Muscle layer of duodenum (tissue), 2 donors: Measurements from ENCODE around the gene CACNB2.

ENCODE experiments used
- H3K27ac ChIP-seq: one replicate; pipeline ENCODE4 v1.7.0; 2013; ENCODE audit warnings: mild to moderate bottlenecking, low read length
- H3K27me3 ChIP-seq: one replicate; pipeline ENCODE4 v1.7.0; 2013; ENCODE audit warnings: low read depth, mild to moderate bottlenecking, control low read depth, low read length
- H3K36me3 ChIP-seq, 2 donors: one replicate each; pipeline ENCODE4 v1.7.0; 2013; ENCODE audit warnings: low read length in 2 of 2, control low read depth in 1 of 2, mild to moderate bottlenecking in 1 of 2; ENCODE audit not compliant: insufficient read depth in 2 of 2, control insufficient read depth in 1 of 2
- H3K4me1 ChIP-seq, 2 donors: one replicate each; pipeline ENCODE4 v1.7.0; 2013; ENCODE audit warnings: low read length in 2 of 2, mild to moderate bottlenecking in 2 of 2, control low read depth in 1 of 2, moderate library complexity in 1 of 2; ENCODE audit not compliant: insufficient read depth in 2 of 2, control insufficient read depth in 1 of 2
- H3K4me3 ChIP-seq, 2 donors: one replicate each; pipeline ENCODE4 v1.7.0; 2013; ENCODE audit warnings: low read length in 2 of 2, low read depth in 1 of 2, mild to moderate bottlenecking in 1 of 2
- H3K9me3 ChIP-seq, 2 donors: one replicate each; pipeline ENCODE4 v1.7.0; 2013; ENCODE audit warnings: low read length in 2 of 2, control low read depth in 1 of 2, mild to moderate bottlenecking in 1 of 2; ENCODE audit not compliant: control insufficient read depth in 1 of 2
- donor health status: healthy.

Gene CACNB2

GRCh38 chr10:18216482-18216881 lies 76.3 kb downstream of the CACNB2 start:
- Histone ChIP-seq H3K27me3 (no peaks in the 10 kb centered on the region), H3K4me3 (no peak overlapping the region), H3K9me3 (no peaks in the 10 kb centered on the region), H3K27ac (no peak overlapping the region), H3K36me3 (no peaks in the 10 kb centered on the region), H3K4me1 (peaks cover 0 to 36% of the 10 kb centered on the region in 2 donors)

DNA sequence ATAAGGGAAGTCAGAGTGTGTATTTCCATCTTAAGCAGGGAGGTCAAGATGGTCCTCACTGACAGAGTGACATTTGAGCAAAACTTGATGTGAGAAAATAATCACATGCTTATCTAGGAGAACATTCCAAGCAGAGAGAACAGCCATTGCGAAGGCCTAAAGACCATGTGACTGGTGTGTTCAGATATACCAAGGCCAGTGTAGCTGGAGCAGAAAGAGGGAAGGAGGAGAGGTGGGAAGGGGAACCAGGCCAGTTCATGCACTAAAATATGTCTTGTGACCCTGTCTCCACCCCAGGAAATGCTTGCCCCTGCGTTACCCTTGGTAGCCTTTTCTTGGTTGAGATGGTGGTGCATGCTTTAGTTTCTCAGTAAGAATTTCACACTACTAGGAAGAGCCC lies 77.4 kb downstream of the CACNB2 start:
- Histone ChIP-seq H3K27ac (no peak overlapping the region), H3K4me1 (peaks cover 0 to 36% of the 10 kb centered on the region in 2 donors), H3K36me3 (no peaks in the 10 kb centered on the region), H3K4me3 (no peak overlapping the region), H3K9me3 (no peaks in the 10 kb centered on the region), H3K27me3 (no peaks in the 10 kb centered on the region)

DNA sequence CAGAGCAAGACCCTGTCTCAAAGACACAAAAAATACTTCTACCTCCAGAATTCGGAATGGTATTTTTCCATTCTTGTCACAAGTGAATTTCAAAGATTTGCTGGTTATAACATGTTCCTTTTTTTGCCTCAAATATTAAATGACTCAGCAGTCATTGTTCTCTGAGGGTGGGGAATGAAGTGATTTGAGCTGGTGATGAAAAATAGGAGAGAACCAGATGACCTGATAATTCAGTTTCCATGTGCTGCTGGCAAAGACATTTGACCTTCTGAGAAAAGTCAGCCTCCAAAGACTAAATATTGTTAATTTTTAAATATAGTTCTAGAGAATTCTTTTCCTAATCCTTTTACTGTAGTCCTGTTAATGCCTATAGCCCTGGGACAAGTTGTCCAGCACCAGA lies 78.9 kb downstream of the CACNB2 start:
- H3K27me3 ChIP-seq, result no peaks in the 10 kb centered on the region
- H3K4me3 ChIP-seq, result no peak overlapping the region
- no peaks in the 10 kb centered on the region for H3K36me3 ChIP-seq
- peaks cover 0 to 26% of the 10 kb centered on the region in 2 donors for H3K4me1 ChIP-seq
- no peak overlapping the region for H3K27ac ChIP-seq
- no peaks in the 10 kb centered on the region for H3K9me3 ChIP-seq

DNA sequence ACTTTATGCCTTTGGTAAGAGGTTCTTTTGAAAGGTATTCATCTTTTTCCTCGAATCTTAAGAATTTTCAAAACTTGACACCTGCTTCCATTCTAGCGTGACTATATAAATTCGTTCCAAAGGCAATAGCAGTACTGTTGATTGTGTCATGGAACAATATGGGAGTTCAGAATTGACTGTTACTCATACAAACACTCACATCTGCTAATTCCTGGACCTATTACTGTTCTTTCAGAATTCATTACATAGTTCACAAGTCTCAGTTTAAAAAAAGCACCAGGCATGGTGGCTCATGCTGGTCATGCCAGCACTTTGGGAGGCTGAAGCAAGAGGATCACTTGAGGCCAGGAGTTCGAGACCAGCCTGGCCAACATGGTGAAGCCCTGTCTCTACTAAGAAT lies 80.9 kb downstream of the CACNB2 start:
- Histone ChIP-seq H3K27me3 (no peaks in the 10 kb centered on the region), H3K4me1 (peaks cover 0 to 11% of the 10 kb centered on the region in 2 donors), H3K4me3 (no peak overlapping the region), H3K27ac (no peak overlapping the region), H3K36me3 (no peaks in the 10 kb centered on the region), H3K9me3 (no peaks in the 10 kb centered on the region)

- Histone ChIP-seq H3K27ac (no peak overlapping the region), H3K4me1 (peaks cover 0 to 8% of the 10 kb centered on the region in 2 donors), H3K4me3 (no peak overlapping the region), H3K9me3 (no peaks in the 10 kb centered on the region), H3K27me3 (no peaks in the 10 kb centered on the region), H3K36me3 (no peaks in the 10 kb centered on the region)
These were observed 81.7 kb downstream of the CACNB2 start for GRCh38 chr10:18221882-18222281.

GRCh38 chr10:18222866-18223265 lies 82.6 kb downstream of the CACNB2 start:
- Histone ChIP-seq H3K4me1 (peaks cover 0 to 8% of the 10 kb centered on the region in 2 donors), H3K27me3 (no peaks in the 10 kb centered on the region), H3K9me3 (no peaks in the 10 kb centered on the region), H3K4me3 (no peak overlapping the region), H3K36me3 (no peaks in the 10 kb centered on the region), H3K27ac (no peak overlapping the region)

- Histone ChIP-seq H3K36me3 (no peaks in the 10 kb centered on the region), H3K4me3 (no peak overlapping the region), H3K4me1 (peaks cover 0 to 7% of the 10 kb centered on the region in 2 donors), H3K27me3 (no peaks in the 10 kb centered on the region), H3K27ac (no peak overlapping the region), H3K9me3 (no peaks in the 10 kb centered on the region)
These were observed 83.7 kb downstream of the CACNB2 start for GRCh38 chr10:18223898-18224297.

DNA sequence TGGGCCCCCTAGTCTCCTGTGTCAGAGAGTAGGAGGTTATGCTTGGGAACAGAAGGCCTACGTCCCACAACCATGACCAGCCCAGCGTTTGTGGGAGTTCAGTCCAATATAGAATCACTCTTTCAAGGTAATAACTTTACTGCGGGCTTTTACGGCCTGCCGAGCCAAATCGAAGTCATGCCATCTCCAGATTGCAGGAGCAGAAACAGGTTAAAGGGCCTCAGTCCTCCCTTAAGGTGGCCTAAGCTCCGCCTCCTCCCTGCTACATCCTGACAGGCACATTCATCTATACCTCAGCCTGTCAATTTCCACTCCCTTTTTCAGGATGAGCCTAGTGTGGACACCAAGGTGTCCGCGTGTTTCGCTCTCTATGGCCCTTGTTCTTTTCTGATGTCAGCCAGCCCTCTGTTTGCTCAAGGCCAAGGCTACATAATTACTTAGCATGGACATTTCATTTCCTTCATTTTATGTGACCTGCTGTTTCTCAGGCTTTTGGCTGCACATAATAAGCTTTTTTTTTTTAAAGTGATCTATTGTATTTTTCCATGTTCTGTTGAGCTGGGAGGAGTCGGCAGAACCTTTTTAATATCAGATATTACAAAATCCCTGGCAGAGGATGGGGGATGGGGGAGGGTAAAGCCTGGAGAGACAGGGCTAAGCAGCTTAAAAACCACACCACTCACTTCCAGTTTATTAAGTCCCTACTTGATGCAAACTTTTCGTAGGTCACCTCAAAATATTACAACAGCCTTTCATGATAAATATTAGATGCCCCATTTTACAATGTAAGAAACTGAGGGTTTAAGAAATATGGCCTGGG lies 84.6 kb downstream of the CACNB2 start:
- Histone ChIP-seq H3K27me3 (no peaks in the 10 kb centered on the region), H3K36me3 (no peaks in the 10 kb centered on the region), H3K27ac (no peak overlapping the region), H3K4me1 (no peaks in the 10 kb centered on the region), H3K4me3 (no peak overlapping the region), H3K9me3 (no peaks in the 10 kb centered on the region)

DNA sequence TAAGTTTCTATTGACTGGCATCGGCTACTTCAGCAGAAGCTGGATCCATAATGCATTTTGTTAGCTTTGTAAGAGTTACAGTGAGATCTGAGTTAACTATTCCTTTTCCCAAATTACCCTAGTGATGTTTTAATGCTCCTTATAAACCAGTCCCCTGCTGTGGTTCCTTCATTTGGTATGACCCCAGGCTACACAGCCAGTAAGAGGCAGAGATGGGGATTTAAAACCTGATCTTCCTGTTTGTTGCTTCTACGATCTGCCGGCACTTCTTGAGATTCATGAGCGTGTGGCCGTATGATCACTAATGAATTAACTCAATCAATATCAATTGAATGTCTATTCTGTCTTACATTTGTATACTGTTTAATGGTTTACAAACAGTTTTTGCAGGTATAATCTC lies 86.1 kb downstream of the CACNB2 start:
- H3K27ac ChIP-seq, result no peak overlapping the region
- no peak overlapping the region for H3K4me3 ChIP-seq
- H3K36me3 ChIP-seq, result no peaks in the 10 kb centered on the region
- H3K9me3 ChIP-seq, result no peaks in the 10 kb centered on the region
- no peaks in the 10 kb centered on the region for H3K27me3 ChIP-seq
- no peaks in the 10 kb centered on the region for H3K4me1 ChIP-seq

DNA sequence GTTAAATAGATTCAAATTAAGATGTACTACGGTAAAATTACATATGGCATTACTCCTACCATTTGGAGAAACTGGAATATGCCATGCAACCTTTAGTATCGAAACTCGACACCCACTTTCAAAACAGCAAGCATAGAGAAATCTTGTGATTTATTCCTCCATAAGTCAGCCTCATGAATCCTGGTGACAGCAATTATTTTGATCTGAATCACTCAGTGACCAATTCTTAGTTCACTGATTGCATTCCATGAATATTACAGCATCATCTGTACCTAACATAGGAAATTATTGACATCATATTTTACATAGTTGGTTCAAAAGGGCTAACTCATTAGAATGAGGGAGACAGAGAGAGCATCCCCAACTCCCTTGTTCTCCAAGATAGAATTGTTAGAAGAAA lies 89.6 kb downstream of the CACNB2 start:
- Histone ChIP-seq H3K4me3 (no peak overlapping the region), H3K4me1 (no peaks in the 10 kb centered on the region), H3K9me3 (no peaks in the 10 kb centered on the region), H3K36me3 (no peaks in the 10 kb centered on the region), H3K27ac (no peak overlapping the region), H3K27me3 (no peaks in the 10 kb centered on the region)

- no peaks in the 10 kb centered on the region for H3K27me3 ChIP-seq
- H3K36me3 ChIP-seq, result no peaks in the 10 kb centered on the region
- H3K27ac ChIP-seq, result no peak overlapping the region
- H3K4me1 ChIP-seq, result no peaks in the 10 kb centered on the region
- H3K4me3 ChIP-seq, result no peak overlapping the region
- no peaks in the 10 kb centered on the region for H3K9me3 ChIP-seq
These were observed 90.6 kb downstream of the CACNB2 start for GRCh38 chr10:18230794-18231193.

DNA sequence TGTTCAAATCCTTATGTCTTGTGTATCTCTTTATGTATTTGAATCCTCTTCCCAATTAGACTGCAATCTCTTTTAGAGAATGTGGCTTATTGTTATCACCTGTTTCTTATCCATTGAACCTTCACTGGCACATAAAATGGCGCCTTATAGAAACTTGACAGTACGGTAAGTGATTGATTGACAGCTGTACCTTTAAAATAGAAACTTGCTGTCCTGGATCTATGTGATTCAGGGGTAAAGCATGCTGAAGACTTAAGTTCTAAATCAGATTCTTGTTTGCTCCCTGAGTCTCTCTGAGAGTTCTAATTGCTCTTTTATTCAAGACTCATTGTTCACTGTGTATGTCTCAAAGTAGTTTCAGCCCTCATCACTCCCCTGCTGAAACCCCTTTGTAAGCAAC lies 91.3 kb downstream of the CACNB2 start:
- Histone ChIP-seq H3K27me3 (no peaks in the 10 kb centered on the region), H3K9me3 (no peaks in the 10 kb centered on the region)

More for the DNA sequence above, 91.3 kb downstream of the CACNB2 start:
- Histone ChIP-seq H3K4me3 (no peak overlapping the region), H3K4me1 (no peaks in the 10 kb centered on the region), H3K36me3 (no peaks in the 10 kb centered on the region), H3K27ac (no peak overlapping the region)
